SK-N-DZ (cell line): ENCODE measurements around the gene TTR. TPM values are rescaled to one million over a fixed set of nuclear protein-coding genes. Genes with fewer than 3 reads are reported as not detected.
A peak's percentile ranks its signal among the peaks of the same experiment; 100 is the strongest.

ENCODE experiments used
- DNase-seq: peaks from one replicate; pipeline ENCODE4 v3.0.0-alpha.2; 2015; ENCODE audit warnings: low spot score
- polyA plus RNA-seq, 2 experiments: library from polyadenylated mRNA; depleted of rRNA; stranded (reverse); fragments of >200 nt; gene quantifications; 2 replicates each; pipeline ENCODE4 v1.2.3, GENCODE V29; 2014

The TTR gene
- not detected in 2 replicates for polyA plus RNA-seq (2014; cell fraction: cytosol; rRNA removed)
- not detected in 2 replicates for polyA plus RNA-seq (2014; cell fraction: nucleus; rRNA removed)

GRCh38 chr18:31591628-31592027, at the start of gene TTR:
TSS of gene TTR (plus strand) at chr18:31591877. CDS start at chr18:31591903, 26 bp downstream.
- no peak for DNase-seq

- DNase-seq = no peak
Observed at GRCh38 chr18:31546476-31546875, 45.2 kb upstream of the TTR start.

- no peak for DNase-seq
Observed at GRCh38 chr18:31548853-31549252, 42.8 kb upstream of the TTR start.

- no peak for DNase-seq
Observed at GRCh38 chr18:31549416-31549815, 42.3 kb upstream of the TTR start.

- DNase-seq = no peak
Observed at GRCh38 chr18:31551883-31552282, 39.8 kb upstream of the TTR start.

GRCh38 chr18:31553800-31554199, 37.9 kb upstream of the TTR start:
- no peak for DNase-seq

- no peak for DNase-seq
Observed at GRCh38 chr18:31554776-31555175, 36.9 kb upstream of the TTR start.

GRCh38 chr18:31555971-31556747, 35.5 kb upstream of the TTR start:
- peak; percentile 61 for DNase-seq

GRCh38 chr18:31557446-31557845, 34.2 kb upstream of the TTR start:
- no peak for DNase-seq

- no peak for DNase-seq
Observed at GRCh38 chr18:31558567-31558966, 33.1 kb upstream of the TTR start.

GRCh38 chr18:31562726-31563125, 29.0 kb upstream of the TTR start:
- DNase-seq = no peak

- no peak for DNase-seq
Observed at GRCh38 chr18:31563778-31564177, 27.9 kb upstream of the TTR start.

- DNase-seq = no peak
Observed at GRCh38 chr18:31565345-31565744, 26.3 kb upstream of the TTR start.

GRCh38 chr18:31565782-31566512, 25.7 kb upstream of the TTR start:
- no peak for DNase-seq

GRCh38 chr18:31566576-31567306, 24.9 kb upstream of the TTR start:
- no peak for DNase-seq

- DNase-seq = no peak
Observed at GRCh38 chr18:31572368-31572767, 19.3 kb upstream of the TTR start.

GRCh38 chr18:31573051-31573450, 18.6 kb upstream of the TTR start:
- no peak for DNase-seq

GRCh38 chr18:31574359-31574758, 17.3 kb upstream of the TTR start:
- no peak for DNase-seq

- DNase-seq = no peak
Observed at GRCh38 chr18:31575515-31576257, 16.0 kb upstream of the TTR start.

- DNase-seq = no peak
Observed at GRCh38 chr18:31576670-31577069, 15.0 kb upstream of the TTR start.

- no peak for DNase-seq
Observed at GRCh38 chr18:31577195-31577594, 14.5 kb upstream of the TTR start.
